Osteocyte (in vitro differentiated cells): ENCODE results near the gene RPTOR. TPM values are rescaled to one million over a fixed set of nuclear protein-coding genes. Genes with fewer than 3 reads are reported as not detected.

Source experiments
- DNase-seq: peaks from one replicate; pipeline ENCODE4 v3.0.0; 2021; ENCODE audit warnings: mixed read lengths; ENCODE audit not compliant: unreplicated experiment; ENCODE audit errors: extremely low spot score
- H3K27ac Mint-ChIP-seq: one replicate; pipeline ENCODE4 v1.8.0; 2021; ENCODE audit warnings: mild to moderate bottlenecking, mixed read lengths; ENCODE audit not compliant: unreplicated experiment
- H3K27me3 Mint-ChIP-seq: one replicate; pipeline ENCODE4 v1.8.0; 2021; ENCODE audit warnings: mixed read lengths; ENCODE audit not compliant: unreplicated experiment
- H3K36me3 Mint-ChIP-seq: one replicate; pipeline ENCODE4 v1.8.0; 2021; ENCODE audit warnings: mixed read lengths; ENCODE audit not compliant: unreplicated experiment
- H3K4me1 Mint-ChIP-seq: one replicate; pipeline ENCODE4 v1.8.0; 2021; ENCODE audit warnings: mixed read lengths; ENCODE audit not compliant: unreplicated experiment
- H3K4me3 Mint-ChIP-seq: one replicate; pipeline ENCODE4 v1.8.0; 2021; ENCODE audit warnings: mild to moderate bottlenecking, moderate library complexity, mixed read lengths; ENCODE audit not compliant: unreplicated experiment
- H3K9me3 Mint-ChIP-seq: one replicate; pipeline ENCODE4 v1.8.0; 2021; ENCODE audit warnings: mixed read lengths; ENCODE audit not compliant: unreplicated experiment
- total RNA-seq: library from RNA; stranded (reverse); gene quantifications from 2 replicates; pipeline ENCODE4 v1.2.1, GENCODE V29; 2021
- TF ChIP-seq, protein P1 (sequence below): fragments of 200-600 bp; sonication (generic); IDR thresholded peaks from 2 replicates; pipeline ENCODE4 v1.5.0; 2021; ENCODE audit warnings: antibody characterized with exemption, mild to moderate bottlenecking, moderate library complexity

The RPTOR gene
- total RNA-seq, 1 donor from 2014 or later = 36.0 TPM

- Mint-ChIP-seq H3K27me3 (no peaks in the 10 kb centered on the region), H3K27ac (no peak overlapping the region), H3K4me1 (peaks cover 40% of the 10 kb centered on the region), H3K4me3 (no peak overlapping the region), H3K9me3 (no peaks in the 10 kb centered on the region), H3K36me3 (peaks cover 11% of the 10 kb centered on the region)
- TF ChIP-seq, protein P1, sequence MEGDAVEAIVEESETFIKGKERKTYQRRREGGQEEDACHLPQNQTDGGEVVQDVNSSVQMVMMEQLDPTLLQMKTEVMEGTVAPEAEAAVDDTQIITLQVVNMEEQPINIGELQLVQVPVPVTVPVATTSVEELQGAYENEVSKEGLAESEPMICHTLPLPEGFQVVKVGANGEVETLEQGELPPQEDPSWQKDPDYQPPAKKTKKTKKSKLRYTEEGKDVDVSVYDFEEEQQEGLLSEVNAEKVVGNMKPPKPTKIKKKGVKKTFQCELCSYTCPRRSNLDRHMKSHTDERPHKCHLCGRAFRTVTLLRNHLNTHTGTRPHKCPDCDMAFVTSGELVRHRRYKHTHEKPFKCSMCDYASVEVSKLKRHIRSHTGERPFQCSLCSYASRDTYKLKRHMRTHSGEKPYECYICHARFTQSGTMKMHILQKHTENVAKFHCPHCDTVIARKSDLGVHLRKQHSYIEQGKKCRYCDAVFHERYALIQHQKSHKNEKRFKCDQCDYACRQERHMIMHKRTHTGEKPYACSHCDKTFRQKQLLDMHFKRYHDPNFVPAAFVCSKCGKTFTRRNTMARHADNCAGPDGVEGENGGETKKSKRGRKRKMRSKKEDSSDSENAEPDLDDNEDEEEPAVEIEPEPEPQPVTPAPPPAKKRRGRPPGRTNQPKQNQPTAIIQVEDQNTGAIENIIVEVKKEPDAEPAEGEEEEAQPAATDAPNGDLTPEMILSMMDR = no peak
- DNase-seq = no peak
These were observed 418.0 kb downstream of the RPTOR start for GRCh38 chr17:80962356-80963329.

DNA sequence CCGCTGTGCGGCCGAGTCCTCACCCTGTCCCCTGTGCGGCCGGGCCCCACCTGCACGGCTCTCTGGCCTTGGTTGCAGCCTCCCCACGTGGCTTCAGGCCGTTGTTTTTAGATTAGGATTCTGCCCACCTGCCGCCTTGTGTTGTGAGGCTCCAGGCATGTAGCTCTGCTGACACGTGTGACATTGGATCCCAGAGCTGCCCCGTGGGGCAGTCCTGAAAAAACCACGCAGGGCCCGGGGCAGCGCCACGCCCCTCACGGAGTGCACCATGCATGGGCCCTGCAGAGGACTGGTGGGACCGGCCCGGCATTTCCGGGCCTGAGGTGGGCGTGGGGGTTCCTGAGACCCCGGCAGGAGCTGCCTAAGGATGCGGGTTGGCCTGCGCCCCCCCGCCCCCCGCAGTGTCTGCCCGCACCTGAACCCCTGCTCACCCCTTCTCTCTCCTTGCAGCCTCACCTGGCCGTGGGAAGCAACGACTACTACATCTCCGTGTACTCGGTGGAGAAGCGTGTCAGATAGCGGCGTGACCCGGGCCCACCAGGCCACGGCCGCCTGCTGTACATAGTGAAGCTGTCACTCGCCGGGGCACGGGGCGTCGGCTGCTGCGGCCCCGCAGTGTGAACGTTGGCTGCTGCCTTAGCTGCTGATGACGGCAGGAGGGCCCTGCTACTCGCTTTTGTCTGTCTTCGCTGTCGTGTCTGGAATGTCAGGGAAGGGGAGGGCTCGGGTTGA is 419.3 kb downstream of the RPTOR start:
- H3K36me3 Mint-ChIP-seq = peaks cover 11% of the 10 kb centered on the region
- TF ChIP-seq, protein P1 = no peak
- H3K4me3 Mint-ChIP-seq = no peak overlapping the region
- H3K9me3 Mint-ChIP-seq = no peaks in the 10 kb centered on the region
- H3K27ac Mint-ChIP-seq = no peak overlapping the region
- no peaks in the 10 kb centered on the region for H3K27me3 Mint-ChIP-seq
- DNase-seq = no peak
- H3K4me1 Mint-ChIP-seq = peaks cover 45% of the 10 kb centered on the region

DNA sequence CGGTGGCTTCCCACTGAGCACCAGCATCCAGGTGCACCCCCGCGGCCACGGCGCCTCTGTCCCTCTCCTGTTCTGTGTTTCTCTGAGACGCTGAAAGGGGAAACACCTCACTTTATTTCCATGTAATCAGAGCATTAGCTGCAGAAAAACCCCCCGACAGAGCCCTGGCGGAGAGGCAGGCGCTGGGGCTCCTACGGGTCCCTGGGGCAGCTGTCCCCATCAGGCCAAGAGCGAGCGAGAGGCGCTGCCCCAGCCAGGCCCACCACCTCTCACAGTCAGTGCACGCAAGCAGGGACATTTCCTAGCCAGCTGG is 419.9 kb downstream of the RPTOR start:
- no peak overlapping the region for H3K4me3 Mint-ChIP-seq
- peaks cover 42% of the 10 kb centered on the region for H3K4me1 Mint-ChIP-seq
- no peaks in the 10 kb centered on the region for H3K9me3 Mint-ChIP-seq
- H3K27ac Mint-ChIP-seq = no peak overlapping the region
- DNase-seq = no peak
- TF ChIP-seq, protein P1 = no peak
- no peaks in the 10 kb centered on the region for H3K27me3 Mint-ChIP-seq
- peaks cover 11% of the 10 kb centered on the region for H3K36me3 Mint-ChIP-seq

- no peak overlapping the region for H3K27ac Mint-ChIP-seq
- H3K27me3 Mint-ChIP-seq = no peaks in the 10 kb centered on the region
- H3K4me3 Mint-ChIP-seq = no peak overlapping the region
- peaks cover 39% of the 10 kb centered on the region for H3K4me1 Mint-ChIP-seq
- peaks cover 11% of the 10 kb centered on the region for H3K36me3 Mint-ChIP-seq
- H3K9me3 Mint-ChIP-seq = no peaks in the 10 kb centered on the region
- TF ChIP-seq, protein P1 = no peak
- no peak for DNase-seq
These were observed 420.4 kb downstream of the RPTOR start for GRCh38 chr17:80964859-80965580.
